GM21717 (cell line): ENCODE measurements around the gene TIGD6.

ENCODE experiments used
- ATAC-seq: cut with Tn5 transposase; IDR thresholded peaks from one replicate; pipeline ENCODE4 v1.9.1; 2021; ENCODE audit warnings: mild to moderate bottlenecking, moderate library complexity; ENCODE audit not compliant: unreplicated experiment

Gene TIGD6

GRCh38 chr5:150017226-150018005 lies 17.0 kb upstream of the TIGD6 start:
- no peak for ATAC-seq

- ATAC-seq: no peak
Measured at GRCh38 chr5:150016537-150016936, 16.1 kb upstream of the TIGD6 start.

- ATAC-seq: no peak
Measured at GRCh38 chr5:150015415-150015814, 15.0 kb upstream of the TIGD6 start.

GRCh38 chr5:150014456-150014855 lies 14.0 kb upstream of the TIGD6 start:
- no peak for ATAC-seq

GRCh38 chr5:150013931-150014330 lies 13.5 kb upstream of the TIGD6 start:
- no peak for ATAC-seq

GRCh38 chr5:150009671-150010387 lies 9.4 kb upstream of the TIGD6 start:
- no peak for ATAC-seq

- ATAC-seq: no peak
Measured at GRCh38 chr5:150007050-150007449, 6.6 kb upstream of the TIGD6 start.

GRCh38 chr5:150006318-150006717 lies 5.9 kb upstream of the TIGD6 start:
- no peak for ATAC-seq

GRCh38 chr5:150001660-150002486 lies 1.4 kb upstream of the TIGD6 start:
- peak; percentile 56 for ATAC-seq

- peak; percentile 16 for ATAC-seq
Measured at GRCh38 chr5:150000990-150001659, 671 bp upstream of the TIGD6 start.

- no peak for ATAC-seq
Measured at GRCh38 chr5:149999866-150000255, 593 bp downstream of the TIGD6 start.

GRCh38 chr5:149999359-149999758 lies 1.1 kb downstream of the TIGD6 start:
- ATAC-seq: no peak

- no peak for ATAC-seq
Measured at GRCh38 chr5:149998281-149998680, 2.2 kb downstream of the TIGD6 start.

- ATAC-seq: no peak
Measured at GRCh38 chr5:149996205-149996890, 4.1 kb downstream of the TIGD6 start.

- ATAC-seq: no peak
Measured at GRCh38 chr5:149995385-149996204, 4.9 kb downstream of the TIGD6 start.

GRCh38 chr5:149993471-149993870 lies 7.0 kb downstream of the TIGD6 start:
- ATAC-seq: no peak

- peak; percentile 90 for ATAC-seq
Measured at GRCh38 chr5:149990518-149991376, 9.7 kb downstream of the TIGD6 start.

GRCh38 chr5:149988126-149988525 lies 12.3 kb downstream of the TIGD6 start:
- ATAC-seq: no peak

- no peak for ATAC-seq
Measured at GRCh38 chr5:149982505-149982904, 17.9 kb downstream of the TIGD6 start.
